Activated CD4-positive, alpha-beta T cell treated with anti-CD3 and anti-CD28 coated beads, Interleukin-2, amount 10 ng/mL, durations not matched to agents 24 days and 14 days (primary cell): Measurements from ENCODE around the gene ENTREP1. TPM values are rescaled to one million over a fixed set of nuclear protein-coding genes. Genes with fewer than 3 reads are reported as not detected.

ENCODE experiments used
- total RNA-seq: library from RNA; stranded (reverse); gene quantifications from 2 replicates; pipeline ENCODE4 v1.2.3, GENCODE V29; 2022

ENTREP1 gene
- total RNA-seq, 1 donor from 2014 or later, result not detected

Other genes starting within 250 kb of the ENTREP1 start
- gene TJP2, start 150.9 kb upstream of the ENTREP1 start, total RNA-seq, result 18.0 and 19.4 TPM in 2 replicates